DMS153 treated with DMSO at 0.1 percent for 48 hours (cell line): ENCODE data around the gene NRTN.
"Not testable (repeated sequence)": the region's sequence is repeated elsewhere in the genome, so short reads cannot be mapped to it uniquely, and the experiment has no call there.

Experiments
- DNase-seq: peaks from one replicate; lab custom pipeline; 2025; ENCODE audit not compliant: unreplicated experiment; lab: John Stamatoyannopoulos, UW

NRTN gene

DNA sequence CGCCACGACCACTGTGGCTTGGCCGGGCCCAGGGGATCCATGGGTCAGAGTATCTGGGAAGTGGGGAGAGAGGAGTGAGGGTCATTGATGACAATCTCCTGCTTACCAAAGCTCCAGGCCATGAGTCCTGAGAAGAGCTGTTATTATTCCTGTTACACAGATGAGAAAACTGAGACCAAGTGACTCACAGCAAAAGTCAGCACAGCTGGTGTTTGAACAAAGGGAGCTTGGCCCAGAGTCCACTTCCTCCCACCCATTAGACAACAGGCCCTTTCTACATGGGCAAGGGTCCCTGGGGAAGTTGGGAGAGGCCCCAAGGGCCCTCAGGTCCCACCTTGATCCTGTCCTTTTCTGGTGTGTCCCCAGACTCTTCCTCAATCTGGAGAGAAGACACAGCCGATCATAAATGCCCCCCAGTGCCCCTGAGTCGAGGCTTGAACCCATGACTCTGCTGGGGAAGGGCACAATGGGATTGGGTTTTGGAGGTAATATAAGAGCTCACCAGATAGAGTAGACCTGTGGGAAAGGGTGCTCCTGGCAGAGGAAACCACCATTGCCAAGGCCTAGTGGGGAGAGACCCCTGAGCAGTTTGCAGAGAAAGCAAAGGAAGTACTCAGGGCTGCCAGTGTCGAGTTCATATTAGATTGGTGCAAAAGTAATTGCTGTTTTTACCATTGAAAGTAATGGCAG is 27.8 kb downstream of the NRTN start:
- DNase-seq, result no peak

DNA sequence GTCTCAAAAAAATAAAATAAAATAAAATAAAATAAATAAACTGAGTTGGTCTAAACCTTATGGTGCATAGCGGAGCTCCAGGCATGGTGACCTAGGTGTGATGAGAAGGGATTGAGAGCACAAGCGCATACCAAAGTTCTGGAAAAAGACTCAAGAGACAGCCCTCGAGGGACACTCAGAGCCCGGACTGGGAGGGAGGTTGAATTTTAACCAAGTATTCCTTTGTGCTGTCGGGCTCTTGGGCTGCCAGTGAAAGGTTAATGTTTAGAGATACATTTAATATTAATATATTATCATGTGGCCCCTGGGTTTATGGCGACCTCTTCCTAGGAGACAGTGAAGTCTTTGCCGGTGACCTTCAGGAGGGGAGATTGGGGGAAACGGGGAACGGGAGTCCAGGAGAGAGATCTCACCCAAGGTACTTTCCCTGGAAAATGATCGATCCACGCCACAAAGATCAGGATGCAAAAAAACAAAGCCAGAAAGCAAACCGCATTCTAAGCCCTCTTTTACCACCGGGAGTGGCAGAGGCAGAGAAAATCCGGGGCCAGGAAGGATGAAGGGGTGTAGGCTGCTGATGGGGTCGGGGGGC is 33.0 kb downstream of the NRTN start:
- DNase-seq, result no peak

DNA sequence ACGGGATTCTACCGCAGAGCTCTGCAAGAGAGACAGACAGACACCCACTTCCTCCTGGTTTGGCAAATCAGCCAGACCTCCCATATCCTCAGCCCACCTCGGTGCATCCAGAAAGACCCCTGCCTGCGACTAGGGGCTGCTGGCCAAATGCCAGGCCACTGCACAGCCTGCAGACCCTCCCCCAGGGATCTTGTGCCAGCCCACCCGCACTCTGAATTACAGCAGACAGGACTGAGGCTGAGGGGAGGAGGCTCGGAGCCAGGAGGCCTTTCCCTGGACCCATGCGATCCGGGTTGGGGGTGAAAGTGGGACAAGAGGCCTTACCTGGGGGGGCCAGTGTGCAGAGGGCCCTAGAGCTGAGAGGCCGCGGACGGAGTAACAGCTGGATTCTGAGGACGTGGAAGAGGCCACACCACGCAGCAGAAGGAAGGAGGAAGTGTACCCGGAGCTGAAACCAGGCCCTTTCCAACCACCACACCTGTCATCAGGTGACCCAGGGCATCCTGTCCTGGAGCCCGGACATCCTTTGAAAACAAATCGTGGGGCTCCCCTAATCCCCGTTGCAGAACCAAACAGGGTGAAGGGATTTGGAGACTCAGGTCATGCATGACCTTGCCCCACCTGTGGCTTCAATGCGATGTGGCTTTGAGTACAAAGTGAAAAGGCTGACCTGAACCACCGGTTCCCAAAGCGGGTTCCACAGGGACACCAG is 33.6 kb downstream of the NRTN start:
- DNase-seq, result no peak

DNA sequence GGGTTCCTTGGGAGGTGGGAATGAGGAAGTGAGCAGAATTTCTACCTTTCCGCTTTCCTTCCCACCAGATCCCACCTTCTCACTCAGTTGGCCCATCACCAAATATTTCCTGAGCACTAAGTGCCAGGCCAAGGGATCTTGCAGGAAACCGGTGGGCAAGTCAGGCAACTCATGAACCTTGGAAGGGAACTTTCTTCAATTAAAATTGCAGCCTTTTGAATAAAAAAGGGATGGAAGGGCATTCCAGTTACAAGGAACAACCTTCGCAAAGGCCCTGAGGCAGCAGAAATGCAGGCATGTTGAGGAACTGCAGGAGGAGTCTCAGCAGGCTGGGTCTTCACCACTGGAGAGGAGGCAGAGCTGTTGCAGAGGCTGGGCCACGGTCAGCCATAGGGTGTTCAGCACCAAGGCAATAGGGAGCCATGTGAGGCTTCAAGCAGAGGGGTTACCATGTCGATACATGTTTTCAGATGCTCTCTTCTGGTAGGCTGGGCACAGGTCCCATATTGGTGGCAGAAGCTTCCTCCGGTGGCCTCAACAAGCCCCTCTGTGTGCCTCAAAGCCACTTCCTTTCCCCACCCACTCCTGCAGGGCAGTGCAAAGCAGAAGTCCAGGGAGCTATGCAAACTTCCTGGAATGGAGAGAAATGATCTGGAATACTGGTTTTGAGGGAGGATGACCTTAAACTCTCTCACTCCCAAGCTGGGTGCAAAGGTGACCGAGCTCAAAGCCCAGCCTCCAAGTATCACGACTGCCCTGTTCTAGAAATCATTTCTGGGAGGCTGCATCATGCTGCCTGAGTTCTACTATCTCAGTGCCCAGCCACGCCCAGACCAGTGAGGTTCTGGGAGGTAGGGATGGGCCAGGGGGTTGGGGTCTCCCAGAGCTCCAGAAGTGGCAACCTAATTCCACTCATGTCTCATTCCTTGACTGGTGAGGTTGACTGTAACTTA is 34.5 kb downstream of the NRTN start, which contains the start of gene FUT6:
TSS of gene FUT6 (minus strand) at position 638 of the 953 bp plus-strand sequence. CDS start 7,135 bp downstream, outside the sequence.
- no peak for DNase-seq

DNA sequence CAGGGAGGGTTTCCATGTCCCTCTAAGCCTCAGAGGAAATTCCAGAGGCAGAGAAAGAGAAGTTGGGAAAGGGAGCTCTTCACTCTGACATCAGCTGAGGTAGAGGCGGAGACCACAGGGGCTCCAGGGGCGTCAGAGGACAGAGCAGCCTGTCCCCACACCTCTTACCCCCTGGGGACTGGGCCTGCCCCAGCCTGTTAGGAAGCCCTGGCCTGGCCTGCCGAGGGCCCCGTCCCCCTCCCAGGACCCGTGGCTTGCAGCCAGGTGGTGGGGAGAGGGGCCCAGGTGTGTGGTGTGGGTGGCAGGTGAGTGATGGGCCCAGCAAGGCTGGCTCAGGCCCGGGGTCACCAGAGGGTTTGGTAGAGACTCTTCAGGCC is 36.9 kb downstream of the NRTN start:
- not testable (repeated sequence) for DNase-seq

DNA sequence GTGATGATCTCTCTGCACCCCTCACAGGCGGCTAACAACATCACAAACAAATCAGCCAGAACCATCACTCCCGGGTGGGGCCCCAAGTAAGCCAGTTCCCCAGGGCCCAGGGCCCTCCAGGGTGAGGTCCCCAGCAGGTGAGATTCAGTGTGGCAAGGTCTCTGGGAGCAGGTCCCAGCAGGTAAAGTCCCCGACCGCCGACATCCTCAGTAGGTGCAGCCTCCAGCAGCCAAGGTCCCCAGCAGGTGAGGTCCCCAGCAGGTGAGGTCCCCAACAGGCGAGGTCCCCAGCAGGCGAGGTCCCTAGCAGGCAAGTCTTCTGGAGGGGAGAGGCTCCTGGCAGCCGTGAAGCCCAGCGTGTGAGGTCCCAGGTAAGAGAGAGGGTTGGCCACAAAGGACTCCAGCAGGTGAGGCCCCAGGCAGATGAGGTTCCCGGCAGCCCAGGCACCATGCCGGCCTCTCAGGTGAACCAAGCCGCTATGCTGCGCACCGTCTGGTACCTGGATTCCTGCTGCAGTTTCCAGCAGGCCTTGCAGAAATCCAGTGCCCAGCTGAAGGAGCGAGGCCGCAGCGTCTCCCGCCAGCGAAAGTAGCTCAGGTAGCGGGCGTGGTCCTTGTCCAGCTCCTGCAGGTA is 38.5 kb downstream of the NRTN start:
- DNase-seq, result no peak

DNA sequence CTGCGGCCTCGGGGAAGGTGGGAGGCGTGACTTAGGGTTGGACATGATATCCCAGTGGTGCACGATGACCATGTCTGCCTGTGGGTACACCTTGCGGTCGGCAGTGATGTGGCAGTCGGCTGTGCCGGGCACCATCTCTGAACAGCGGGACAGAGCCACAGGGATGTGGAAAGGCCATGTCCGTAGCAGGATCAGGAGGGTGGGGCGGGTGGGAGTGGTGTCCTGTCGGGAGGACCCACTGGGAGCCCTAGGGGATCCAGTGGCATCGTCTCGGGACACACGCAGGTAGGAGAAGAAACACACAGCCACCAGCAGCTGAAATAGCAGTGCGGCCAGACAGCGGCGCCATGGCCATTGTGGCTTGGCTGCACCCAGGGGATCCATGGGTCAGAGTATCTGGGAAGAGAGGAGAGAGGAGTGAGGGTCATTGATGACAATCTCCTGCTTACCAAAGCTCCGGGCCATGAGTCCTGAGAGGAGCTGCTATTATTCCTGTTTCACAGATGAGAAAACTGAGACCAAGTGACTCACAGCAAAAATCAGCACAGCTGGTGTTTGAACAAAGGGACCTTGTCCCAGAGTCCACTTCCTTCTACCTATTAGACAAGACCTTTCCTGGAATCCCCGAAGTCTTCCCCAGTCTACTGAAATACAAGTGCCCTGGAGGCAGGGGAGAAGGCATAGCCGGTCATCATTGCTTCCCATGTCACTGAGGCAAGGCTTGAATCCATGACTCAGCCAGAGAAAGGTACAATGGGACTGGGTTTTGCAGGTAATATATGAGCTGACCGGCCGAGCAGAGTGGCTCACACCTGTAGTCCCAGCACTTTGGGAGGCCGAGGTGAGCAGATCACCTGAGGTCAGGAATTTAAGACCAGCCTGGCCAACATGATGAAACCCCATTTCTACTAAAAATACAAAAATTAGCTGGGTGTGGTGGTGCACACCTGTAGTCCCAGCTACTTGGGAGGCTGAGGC is 39.9 kb downstream of the NRTN start:
- DNase-seq, result no peak

DNA sequence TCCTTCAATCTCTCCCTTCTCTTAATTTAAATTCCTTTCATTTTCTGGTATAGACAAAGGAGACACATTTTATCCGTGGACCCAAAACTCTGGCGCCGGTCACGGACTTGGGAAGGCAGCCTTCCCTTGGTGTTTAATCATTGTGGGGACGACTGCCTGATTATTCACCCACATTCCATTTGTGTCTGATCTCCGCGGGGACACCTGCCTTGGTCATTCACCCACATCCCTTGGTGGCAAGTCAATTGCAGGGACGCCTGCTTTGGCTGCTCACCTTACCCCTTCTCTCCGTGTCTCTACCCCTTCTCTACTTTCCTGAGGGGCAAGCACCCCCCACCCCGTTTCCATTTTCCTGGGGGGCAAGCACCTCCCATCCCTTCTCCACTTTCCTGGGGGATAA is 43.0 kb downstream of the NRTN start:
- DNase-seq, result not testable (repeated sequence)

DNA sequence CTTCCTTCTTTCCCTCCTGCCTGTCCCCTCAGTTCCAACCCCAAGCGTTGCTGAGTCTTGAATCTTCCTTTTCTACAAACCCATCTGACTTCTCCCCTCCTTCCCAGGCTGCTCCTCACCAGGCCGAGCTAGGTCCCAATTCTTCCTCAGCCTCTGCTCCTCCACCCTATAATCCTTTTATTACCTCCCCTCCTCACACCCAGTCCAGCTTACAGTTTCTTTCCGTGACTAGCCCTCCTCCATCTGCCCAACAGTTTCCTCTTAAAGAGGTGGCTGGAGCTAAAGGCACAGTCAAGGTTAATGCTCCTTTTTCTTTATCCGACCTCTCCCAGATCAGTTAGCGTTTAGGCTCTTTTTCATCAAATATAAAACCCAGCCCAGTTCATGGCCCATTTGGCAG is 43.8 kb downstream of the NRTN start:
- not testable (repeated sequence) for DNase-seq

DNA sequence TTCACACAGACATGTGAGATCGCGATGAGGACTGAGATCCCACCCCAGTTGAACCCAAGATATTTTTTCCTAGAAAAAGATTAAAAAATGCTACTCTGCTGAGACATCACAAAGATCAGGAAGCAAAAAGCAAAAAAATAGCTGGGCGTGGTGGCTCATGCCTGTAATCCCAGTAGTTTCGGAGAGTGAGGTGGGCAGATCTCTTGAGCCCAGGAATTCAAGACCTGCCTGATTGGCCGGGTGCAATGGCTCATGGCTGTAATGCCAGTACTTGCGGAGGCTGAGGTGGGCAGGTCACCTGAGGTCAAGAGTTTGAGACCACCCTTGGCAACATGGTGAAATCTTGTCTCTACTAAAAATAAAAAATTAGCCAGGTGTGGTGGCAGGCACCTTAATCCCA is 45.3 kb downstream of the NRTN start:
- no peak for DNase-seq

DNA sequence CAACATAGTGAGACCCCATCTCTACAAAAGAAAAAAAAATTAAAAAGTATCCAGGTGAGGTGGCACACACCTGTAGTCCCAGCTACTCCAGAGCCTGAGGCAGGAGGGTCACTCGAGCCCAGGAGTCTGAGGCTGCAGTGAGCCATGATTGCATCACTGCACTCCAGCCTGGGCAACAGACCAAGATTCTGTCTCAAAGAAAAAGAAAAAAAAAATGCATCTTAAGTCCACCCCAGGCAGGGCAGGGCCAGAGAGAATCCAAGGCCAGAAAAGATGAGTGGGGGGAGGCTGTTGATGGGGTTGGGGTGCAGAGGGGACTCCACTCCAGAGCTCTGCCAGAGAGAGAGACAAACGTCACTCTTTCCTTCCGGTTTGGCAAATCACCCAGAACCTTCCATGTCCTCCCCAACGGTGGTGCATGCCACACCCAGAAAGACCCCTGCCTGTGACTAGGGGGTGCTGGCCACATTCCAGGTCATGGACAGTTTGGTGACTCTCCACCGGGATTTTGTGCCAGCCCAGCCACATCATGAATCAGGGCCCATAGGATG is 46.0 kb downstream of the NRTN start:
- DNase-seq, result no peak

DNA sequence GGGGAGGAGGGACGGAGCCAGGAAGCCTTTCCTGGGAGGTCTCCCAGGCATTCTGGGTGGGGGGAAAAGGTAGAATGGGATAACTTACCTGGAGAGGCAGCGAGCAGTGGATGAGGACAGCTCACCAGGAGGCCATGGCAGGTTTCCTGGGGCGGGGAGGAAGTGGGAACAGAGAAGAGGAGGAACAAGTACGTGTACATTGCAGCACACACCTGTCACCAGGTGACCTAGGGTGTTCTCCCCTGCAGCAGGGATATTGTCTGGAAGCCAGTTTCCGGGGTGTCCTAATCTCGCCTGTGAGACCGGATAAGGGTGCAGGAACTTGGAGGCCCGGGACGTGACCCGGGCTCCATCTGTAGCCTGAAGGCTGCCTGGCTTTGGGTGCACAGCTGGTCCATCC is 46.4 kb downstream of the NRTN start, which contains the start of gene FUT3:
TSS of gene FUT3 (minus strand) at position 148 of the 400 bp plus-strand sequence.
- peak; percentile 24 for DNase-seq

DNA sequence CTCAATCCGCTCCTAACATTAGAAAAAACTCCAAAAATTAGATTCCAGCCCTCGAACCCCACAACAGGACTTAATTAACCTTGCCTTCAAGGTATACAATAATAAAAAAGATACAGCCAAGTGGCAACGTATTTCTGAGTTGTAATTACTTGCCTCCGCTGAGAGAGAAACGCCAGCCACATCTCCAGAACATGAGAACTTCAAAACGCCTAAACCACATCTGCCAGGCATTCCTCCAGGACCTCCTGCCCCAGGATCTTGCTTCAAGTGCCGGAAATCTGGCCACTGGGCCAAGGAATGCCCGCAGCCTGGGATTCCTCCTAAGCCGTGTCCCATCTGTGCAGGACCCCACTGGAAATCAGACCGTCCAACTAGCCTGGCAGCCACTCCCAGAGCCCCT is 49.3 kb downstream of the NRTN start:
- not testable (repeated sequence) for DNase-seq

DNA sequence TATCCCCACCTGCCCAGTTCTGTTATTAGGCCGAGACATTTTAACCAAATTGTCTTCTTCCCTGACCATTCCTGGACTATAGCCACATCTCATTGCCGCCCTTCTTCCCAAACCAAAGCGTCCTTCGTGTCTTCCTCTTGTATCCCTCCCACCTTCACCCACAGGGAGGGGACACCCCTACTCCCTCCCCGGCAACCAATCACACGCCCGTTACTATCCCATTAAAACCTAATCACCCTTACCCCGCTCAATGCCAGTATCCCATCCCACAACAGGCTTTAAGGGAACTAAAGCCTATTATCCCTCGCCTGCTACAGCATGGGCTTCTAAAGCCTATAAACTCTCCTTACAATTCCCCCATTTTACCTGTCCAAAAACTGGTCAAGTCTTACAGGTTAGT is 50.3 kb downstream of the NRTN start:
- DNase-seq, result not testable (repeated sequence)

DNA sequence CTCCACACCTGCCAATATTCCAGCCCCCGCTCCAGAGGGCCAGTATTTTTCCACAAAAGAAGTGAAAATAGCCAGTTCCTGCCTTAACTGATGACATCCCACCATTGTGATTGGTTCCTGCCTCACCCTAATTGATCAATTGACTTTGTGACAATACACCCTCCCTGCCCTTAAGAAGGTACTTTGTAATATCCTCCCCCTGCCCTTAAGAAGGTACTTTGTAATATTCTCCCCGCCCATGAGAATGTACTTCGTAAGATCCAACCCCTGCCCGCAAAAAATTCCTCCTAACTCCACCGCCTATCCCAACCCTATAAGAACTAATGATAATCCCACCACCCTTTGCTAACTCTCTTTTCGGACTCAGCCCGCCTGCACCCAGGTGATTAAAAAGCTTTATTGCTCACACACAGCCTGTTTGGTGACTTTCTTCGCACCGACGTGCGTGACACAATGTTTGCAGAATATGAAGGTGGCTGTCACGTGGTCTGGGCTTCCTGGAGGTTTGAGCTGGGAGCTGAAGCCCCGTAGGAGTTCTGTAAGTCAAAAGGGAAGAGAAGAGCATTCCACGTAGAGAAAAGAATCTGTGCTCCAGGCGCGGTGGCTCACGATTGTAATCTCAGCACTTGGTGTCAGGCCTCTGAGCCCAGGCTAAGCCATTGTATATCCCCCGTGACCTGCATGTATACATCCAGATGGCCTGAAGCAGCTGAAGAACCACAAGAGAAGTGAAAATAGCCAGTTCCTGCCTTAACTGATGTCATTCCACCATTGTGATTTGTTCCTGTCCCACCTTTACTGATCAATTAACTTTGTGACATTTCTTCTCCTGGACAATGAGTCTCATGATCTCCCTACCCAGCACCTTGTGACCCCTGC is 52.6 kb downstream of the NRTN start:
- DNase-seq, result no peak

DNA sequence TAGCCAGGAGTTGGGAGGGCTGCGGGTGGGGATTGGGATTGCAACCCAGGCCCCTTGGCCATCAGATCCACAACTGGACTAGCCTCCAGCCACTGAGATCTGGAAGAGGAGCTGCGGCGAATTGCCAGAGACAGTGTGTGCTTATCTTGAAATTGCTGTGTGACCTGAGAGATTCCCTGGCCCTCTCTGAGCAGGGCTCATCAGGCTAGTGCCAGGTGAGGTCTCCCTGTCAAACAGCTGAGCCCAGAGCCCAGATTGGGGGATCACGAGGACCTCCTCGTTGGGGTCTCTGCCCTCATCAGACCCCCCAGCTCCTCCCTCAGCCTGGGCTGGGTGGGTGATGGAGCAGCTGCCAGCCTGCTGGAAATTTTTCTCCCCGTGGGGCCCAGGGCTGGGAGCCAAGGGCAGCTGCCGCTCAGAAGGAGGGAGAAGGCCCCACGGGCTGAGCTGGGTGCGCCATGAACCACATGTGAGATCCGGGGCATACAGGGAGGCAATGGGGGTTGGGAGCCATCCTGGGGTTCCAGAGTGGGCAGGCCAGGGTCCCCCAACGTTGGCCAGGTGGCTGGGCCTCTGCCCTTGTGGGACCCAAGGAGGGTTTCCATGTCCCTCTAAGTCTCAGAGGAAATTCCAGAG is 58.3 kb downstream of the NRTN start:
- DNase-seq, result no peak

DNA sequence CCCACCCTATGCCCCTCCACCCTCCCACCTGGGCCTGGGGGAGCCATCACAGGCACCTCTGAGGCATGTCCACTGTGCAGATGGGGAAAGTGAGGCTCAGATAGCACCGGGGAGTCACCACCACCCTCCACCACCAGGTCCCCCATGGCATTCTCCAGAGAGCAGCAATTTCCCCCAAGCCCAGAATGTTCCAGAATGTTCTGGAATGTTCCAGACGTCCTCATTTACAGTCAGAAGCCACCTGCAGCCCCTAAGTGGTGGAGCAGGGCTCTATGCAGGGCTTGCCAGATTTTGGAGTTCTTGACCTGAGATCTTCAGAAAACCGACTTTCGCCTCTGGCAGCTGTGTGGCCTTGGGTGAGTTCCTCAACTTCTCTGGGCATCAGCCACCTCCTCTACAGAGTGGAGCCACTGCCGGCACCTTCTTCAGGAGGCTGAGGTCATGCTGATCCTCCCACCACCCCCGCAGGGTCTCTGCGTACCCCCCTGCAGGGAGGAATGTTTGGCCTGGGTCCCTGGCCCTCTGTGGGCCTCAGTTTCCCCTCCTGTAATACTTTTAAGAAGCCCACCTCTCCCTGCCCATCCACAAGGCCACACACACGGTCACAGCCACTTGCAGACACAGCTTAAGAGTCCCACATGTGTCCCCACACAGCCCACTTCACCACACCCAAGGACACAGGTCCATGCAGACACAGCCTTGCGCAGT is 59.3 kb downstream of the NRTN start:
- no peak for DNase-seq
